Mammary epithelial cell (primary cell): ENCODE data around the gene TSPAN11.

Experiments used
- CTCF ChIP-seq, 2 donors: IDR thresholded peaks in 1 of 2; conservative IDR thresholded peaks in 1 of 2; 2 replicates each; pipeline ENCODE4 v1.5.1; 2011 to 2012; ENCODE audit warnings: inconsistent platforms in 2 of 2, low read length in 2 of 2, mild to moderate bottlenecking in 2 of 2, control low read depth in 1 of 2, low read depth in 1 of 2; ENCODE audit not compliant: insufficient read depth in 1 of 2; ENCODE audit errors: extremely low read depth in 1 of 2
- EZH2 ChIP-seq: IDR thresholded peaks from 2 replicates; pipeline ENCODE4 v1.6.1; 2012; ENCODE audit warnings: low read length, inconsistent platforms, borderline replicate concordance

DNA sequence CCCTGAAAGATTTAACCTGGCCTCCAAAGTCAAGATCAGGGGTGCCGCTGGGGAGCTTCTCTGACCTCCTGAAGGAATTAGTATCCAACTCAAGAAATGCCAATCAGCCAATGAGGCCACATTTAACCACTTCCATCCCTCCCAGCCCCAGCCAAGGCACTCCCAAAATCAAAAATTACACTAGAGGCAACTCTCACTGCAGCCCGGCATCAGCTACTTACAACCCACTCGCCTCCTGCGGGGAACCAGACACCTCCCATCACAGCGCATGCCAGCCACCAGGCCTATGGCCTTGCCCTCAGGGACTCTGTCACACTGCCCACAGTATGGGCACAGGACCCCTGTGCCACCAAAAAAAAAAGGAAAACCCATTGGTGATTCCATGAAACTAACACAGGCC is 84.8 kb downstream of the TSPAN11 start:
- TF ChIP-seq CTCF (conservative IDR thresholded peaks at IDR 0.05 in 1 of 2, IDR thresholded peaks at IDR 0.05 in 1 of 2; ENCODE audit: extremely low read depth in 1 of 2, insufficient read depth in 1 of 2, low read depth in 1 of 2, low read length in 2 of 2) (no peak), EZH2 (no peak)
